PC-9 (cell line): ENCODE data around the gene RRP1. TPM values are rescaled to one million over a fixed set of nuclear protein-coding genes. Genes with fewer than 3 reads are reported as not detected.

ENCODE experiments used
- BruUV-seq: library from RNA; stranded (reverse); fragments of 400-500 nt; replicated peaks from 2 replicates; lab custom pipeline; 2021; lab: Mats Ljungman, UMichigan
- CTCF ChIA-PET: fragments of 300-600 bp; sonication (Branson Sonifier 250); formaldehyde crosslinking; loops from one replicate; lab custom pipeline; 2022; ENCODE audit warnings: antibody characterized with exemption; lab: Charles Lee
- POLR2A ChIA-PET: fragments of 300-600 bp; sonication (Branson Sonifier 250); formaldehyde crosslinking; loops from one replicate; lab custom pipeline; 2022; ENCODE audit warnings: antibody characterized with exemption; ENCODE audit not compliant: unreplicated experiment; lab: Charles Lee
- DNase-seq, 2 experiments: peaks; one replicate each; pipeline versions ENCODE4 v3.0.0 to v3.0.0-alpha.2; 2015 to 2022; ENCODE audit warnings: mixed read lengths in 1 of 2
- H2AFZ ChIP-seq: fragments of 200-600 bp; sonication (generic); 2 replicates; pipeline ENCODE4 v1.8.1; 2017; ENCODE audit warnings: antibody characterized with exemption
- H3F3A ChIP-seq: fragments of 200-600 bp; sonication (generic); 2 replicates; pipeline ENCODE4 v1.8.1; 2017; ENCODE audit warnings: antibody characterized with exemption, mild to moderate bottlenecking, low read depth; ENCODE audit not compliant: insufficient read depth
- H3K27ac ChIP-seq: fragments of 200-600 bp; sonication (generic); 2 replicates; pipeline ENCODE4 v1.6.1; 2016; ENCODE audit warnings: mixed run types
- H3K27me3 ChIP-seq: fragments of 200-600 bp; sonication (generic); 2 replicates; pipeline ENCODE4 v1.6.1; 2016; ENCODE audit warnings: low read depth, mixed run types; ENCODE audit not compliant: insufficient read depth
- H3K36me3 ChIP-seq: fragments of 200-600 bp; sonication (generic); 2 replicates; pipeline ENCODE4 v1.6.1; 2016; ENCODE audit warnings: low read depth, mixed run types
- H3K4me1 ChIP-seq: fragments of 200-600 bp; sonication (generic); replicated peaks from 2 replicates; pipeline ENCODE4 v1.6.1; 2016; ENCODE audit warnings: mixed run types; ENCODE audit not compliant: insufficient read depth
- H3K4me2 ChIP-seq: fragments of 200-600 bp; sonication (generic); 2 replicates; pipeline ENCODE4 v1.6.1; 2017; ENCODE audit warnings: mixed run types
- H3K4me3 ChIP-seq: fragments of 200-600 bp; sonication (generic); 2 replicates; pipeline ENCODE4 v1.6.1; 2016; ENCODE audit warnings: mixed run types
- H3K79me2 ChIP-seq: fragments of 200-600 bp; sonication (generic); 2 replicates; pipeline ENCODE4 v1.6.1; 2017; ENCODE audit warnings: low read depth, mixed run types
- H3K9me2 ChIP-seq: fragments of 200-600 bp; sonication (generic); 2 replicates; pipeline ENCODE4 v1.8.1; 2017; ENCODE audit warnings: mild to moderate bottlenecking; ENCODE audit not compliant: insufficient read depth
- H3K9me3 ChIP-seq: fragments of 200-600 bp; sonication (generic); 2 replicates; pipeline ENCODE4 v1.8.1; 2016; ENCODE audit warnings: low read depth; ENCODE audit not compliant: insufficient read depth
- H4K20me1 ChIP-seq: fragments of 200-600 bp; sonication (generic); 2 replicates; pipeline ENCODE4 v1.8.1; 2017; ENCODE audit not compliant: insufficient read depth
- CTCF ChIP-seq: fragments of 200-600 bp; sonication (generic); conservative IDR thresholded peaks from 2 replicates; pipeline ENCODE4 v1.6.1; 2017; ENCODE audit warnings: mixed run types, antibody characterized with exemption, mild to moderate bottlenecking, moderate library complexity
- EZH2 ChIP-seq: fragments of 200-600 bp; sonication (generic); IDR thresholded peaks from 2 replicates; pipeline ENCODE4 v1.8.0; 2017; ENCODE audit warnings: antibody characterized with exemption, low read depth
- intact Hi-C: fragments of 100-400 bp; cut with micrococcal nuclease; formaldehyde crosslinking; loops from one replicate; pipeline ENCODE4 v1.10.0; 2022; ENCODE audit not compliant: unreplicated experiment
- total RNA-seq: library from RNA; stranded (reverse); gene quantifications from 2 replicates; pipeline ENCODE4 v1.2.3, GENCODE V29; 2021

The RRP1 gene
- total RNA-seq, 1 experiment from 2014 or later = 24.9 TPM

GRCh38 chr21:43809346-43809799 lies 20.0 kb downstream of the RRP1 start:
- no TSS peak for BruUV-seq
- H3K79me2 ChIP-seq = no peaks in the 10 kb centered on the region
- peaks cover 5% of the 10 kb centered on the region; the same call in 1 of the 2 replicates for H3F3A ChIP-seq
- H4K20me1 ChIP-seq = no peaks in the 10 kb centered on the region; the same call in 1 of the 2 replicates
- intact Hi-C loops = no loop called here
- no peak for DNase-seq
- H3K9me3 ChIP-seq = no peaks in the 10 kb centered on the region
- no peak overlapping the region for H3K4me2 ChIP-seq
- ChIA-PET CTCF (no interaction called here), POLR2A (no interaction called here)
- TF ChIP-seq EZH2 (no peak), CTCF (no peak)
- H3K27ac ChIP-seq = no peak overlapping the region
- H2AFZ ChIP-seq = no peak overlapping the region
- H3K27me3 ChIP-seq = no peaks in the 10 kb centered on the region
- no peak overlapping the region for H3K4me3 ChIP-seq
- peaks cover 1% of the 10 kb centered on the region for H3K4me1 ChIP-seq
- no peaks in the 10 kb centered on the region for H3K36me3 ChIP-seq
- no peaks in the 10 kb centered on the region for H3K9me2 ChIP-seq

- intact Hi-C loops = loop anchor here (2.0 to 10.0 kb wide), 2 partner anchors 129 to 675 kb away; no protein-coding TSS in a partner anchor
- CTCF ChIA-PET = interaction anchor here (0.9 kb wide), 1 partner anchor 273 kb away, joined by 3 read pairs; no protein-coding TSS in a partner anchor
- no peak overlapping the region for H3K4me3 ChIP-seq
These were observed 20.6 kb downstream of the RRP1 start for GRCh38 chr21:43809853-43810504.

More at GRCh38 chr21:43809853-43810504, 20.6 kb downstream of the RRP1 start:
- BruUV-seq = no TSS peak
- TF ChIP-seq CTCF (no peak), EZH2 (no peak)
- H4K20me1 ChIP-seq = no peaks in the 10 kb centered on the region; the same call in 1 of the 2 replicates
- no peak overlapping the region for H3K4me2 ChIP-seq
- no peak overlapping the region for H3K27ac ChIP-seq
- peaks cover 10% of the 10 kb centered on the region; the same call in 1 of the 2 replicates for H3F3A ChIP-seq
- no peaks in the 10 kb centered on the region for H3K36me3 ChIP-seq
- H3K27me3 ChIP-seq = no peaks in the 10 kb centered on the region
- no peaks in the 10 kb centered on the region for H3K9me3 ChIP-seq
- no peaks in the 10 kb centered on the region for H3K79me2 ChIP-seq
- peaks cover 7% of the 10 kb centered on the region for H3K4me1 ChIP-seq
- H2AFZ ChIP-seq = no peak overlapping the region
- POLR2A ChIA-PET = no interaction called here
- H3K9me2 ChIP-seq = no peaks in the 10 kb centered on the region
- DNase-seq = no peak
